A204.1 (cell line): Measurements from ENCODE around the gene LRRC74B.
"Not testable (repeated sequence)": the region's sequence is repeated elsewhere in the genome, so short reads cannot be mapped to it uniquely, and the experiment has no call there.

Experiments used
- FAIRE-seq: peaks from 2 replicates; lab custom pipeline; 2012; peaks lifted over from hg19 to GRCh38; lab: Jason Lieb, UNC

The LRRC74B gene

DNA sequence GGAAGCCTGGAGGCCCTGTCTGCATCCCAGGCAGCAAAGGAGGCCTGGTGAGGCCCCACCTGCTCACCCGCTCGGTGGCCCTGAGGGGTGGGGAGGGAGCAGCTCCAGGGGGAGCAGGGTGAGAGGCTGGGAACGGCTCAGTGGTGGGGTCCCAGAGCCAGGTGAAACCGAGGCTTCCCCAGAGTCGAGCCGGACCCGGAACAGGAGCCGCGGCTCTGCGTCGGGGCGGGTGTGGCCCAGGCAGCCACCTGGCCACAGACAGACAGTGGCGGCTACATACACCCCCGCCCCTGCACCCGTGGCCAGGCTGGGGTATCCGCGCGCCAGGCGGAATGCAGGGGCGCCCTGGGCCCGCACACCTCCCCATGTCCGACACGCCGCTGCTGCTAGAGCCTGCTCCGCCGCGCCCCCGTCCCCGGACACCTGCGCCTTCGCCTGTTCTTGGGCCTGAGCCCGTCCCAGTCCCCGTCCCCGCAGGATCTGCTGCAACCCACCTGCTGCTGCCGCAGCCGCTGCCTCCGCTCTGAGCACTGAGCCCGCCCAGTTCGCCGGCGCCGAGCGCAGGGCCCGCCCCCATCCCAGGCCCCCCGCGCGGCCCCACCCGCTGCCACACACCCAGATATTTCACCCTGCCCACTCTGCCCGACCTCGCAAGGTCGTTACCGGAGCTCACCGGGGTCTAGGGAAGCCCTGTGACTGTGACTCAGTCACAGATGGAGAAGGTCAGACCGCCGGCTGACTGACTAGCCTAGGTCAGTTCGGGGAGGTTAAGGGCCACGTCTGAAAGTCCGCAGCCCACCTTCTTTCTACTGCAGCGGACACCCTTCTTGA is 13.5 kb upstream of the LRRC74B start, which contains the start of gene SLC7A4:
SLC7A4 (minus strand) TSS at position 525 of the 831 bp plus-strand sequence. CDS start 749 bp downstream, outside the sequence.
- FAIRE-seq: no peak

DNA sequence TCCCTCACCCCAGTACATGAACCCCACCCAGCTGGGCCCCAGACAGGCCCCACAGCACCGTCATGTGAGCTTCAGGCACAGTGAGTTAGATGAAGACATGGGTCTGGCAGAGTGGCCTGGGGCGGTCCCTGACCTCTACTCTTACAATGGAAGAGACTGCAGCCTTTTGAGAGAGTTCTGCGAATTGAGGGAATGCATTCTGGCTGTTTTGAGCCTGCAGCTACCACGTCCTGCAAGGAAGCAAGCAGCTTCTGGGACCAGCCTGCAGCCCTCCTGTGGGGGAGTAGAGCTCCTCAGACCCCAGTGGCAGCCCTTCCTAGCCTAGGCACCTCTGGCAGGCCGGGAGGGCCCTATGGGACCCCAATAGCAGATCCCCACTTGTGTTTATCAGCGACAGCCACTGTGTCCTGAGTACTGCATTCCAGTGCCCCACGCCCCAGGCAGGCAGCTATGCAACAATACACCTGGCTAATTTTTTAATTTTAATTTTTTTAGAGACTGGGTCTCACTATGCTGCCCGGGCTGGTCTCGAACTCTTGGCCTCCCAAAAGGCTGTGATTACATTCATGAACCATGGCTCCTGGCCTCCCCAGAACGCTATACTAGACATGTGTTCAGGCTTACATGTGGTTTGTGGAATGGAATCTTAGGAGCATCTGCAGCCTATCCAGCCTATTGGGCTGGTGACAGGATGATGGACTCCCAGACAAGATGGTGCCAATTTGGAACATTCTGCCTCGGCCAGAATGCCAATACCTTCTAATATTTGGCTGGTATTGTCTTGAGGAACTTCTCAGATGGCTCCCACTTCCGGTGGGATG is 12.7 kb upstream of the LRRC74B start:
- no peak for FAIRE-seq

DNA sequence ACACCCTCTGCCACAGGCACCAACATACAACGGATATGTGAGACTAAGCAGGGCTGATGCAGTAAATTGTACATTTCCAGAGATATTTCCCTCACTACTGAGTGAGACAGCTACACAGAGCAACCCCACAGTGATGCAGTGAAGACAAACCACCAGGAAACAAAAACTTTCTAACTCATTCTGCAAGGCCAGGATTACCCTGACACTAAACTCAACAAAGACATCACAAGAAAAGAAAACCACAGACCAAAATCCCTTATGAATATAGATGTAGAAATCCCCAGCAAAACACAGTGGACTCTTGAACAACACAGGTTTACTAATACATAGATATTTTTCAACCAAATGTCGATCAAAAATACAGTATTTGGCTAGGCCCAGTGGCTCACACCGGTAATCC is 11.9 kb upstream of the LRRC74B start:
- no peak for FAIRE-seq

- FAIRE-seq: no peak
Observed at GRCh38 chr22:21034989-21035388, 10.8 kb upstream of the LRRC74B start.

GRCh38 chr22:21038405-21038804 is 7.3 kb upstream of the LRRC74B start:
- no peak for FAIRE-seq

- not testable (repeated sequence) for FAIRE-seq
Observed at GRCh38 chr22:21039158-21039557, 6.6 kb upstream of the LRRC74B start.

- FAIRE-seq: no peak
Observed at GRCh38 chr22:21041937-21042336, 3.8 kb upstream of the LRRC74B start.

DNA sequence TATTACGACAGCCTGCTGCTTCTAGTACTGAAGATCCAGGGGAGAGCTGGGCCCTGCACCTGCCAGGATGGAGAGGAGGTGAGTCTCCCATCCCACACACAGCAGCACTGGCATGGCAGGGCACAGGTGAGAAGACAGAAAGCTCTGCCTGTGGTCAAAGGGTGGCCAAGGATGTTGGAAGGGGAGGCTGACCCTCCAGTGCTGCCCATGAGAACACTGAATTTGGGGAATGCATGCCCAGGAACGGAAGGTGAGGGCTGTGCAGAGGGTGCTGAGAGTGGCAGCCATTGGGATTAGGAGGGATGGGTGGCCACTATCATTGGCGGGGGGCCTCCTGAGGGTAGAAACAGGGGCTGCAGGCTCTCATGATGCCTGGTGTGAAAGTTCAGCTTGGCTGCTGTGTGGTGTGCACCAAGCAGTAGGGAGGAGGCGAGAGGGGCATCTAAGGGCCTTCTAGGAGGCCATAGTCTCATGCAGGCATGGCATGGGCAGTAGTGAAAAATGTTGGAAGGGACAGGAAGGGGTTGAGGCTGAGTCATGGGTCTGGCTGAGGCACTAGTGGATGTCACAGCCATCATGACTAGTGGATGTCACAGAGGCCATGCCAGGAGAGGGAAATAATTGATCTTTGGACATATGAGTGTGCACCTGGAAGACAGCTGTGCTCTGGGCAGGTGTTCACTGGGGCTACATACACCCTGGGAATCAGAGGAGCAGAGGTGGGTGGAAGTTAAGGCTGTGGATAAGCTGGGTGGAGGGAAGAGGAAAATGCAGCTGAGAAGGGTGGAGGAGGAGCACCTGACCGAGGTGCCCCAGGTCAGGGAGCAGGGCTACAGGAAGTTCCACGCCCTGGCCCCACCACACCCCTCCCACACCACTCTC is 2.5 kb upstream of the LRRC74B start:
- no peak for FAIRE-seq

- no peak for FAIRE-seq
Observed at GRCh38 chr22:21043860-21044535, 1.7 kb upstream of the LRRC74B start.

DNA sequence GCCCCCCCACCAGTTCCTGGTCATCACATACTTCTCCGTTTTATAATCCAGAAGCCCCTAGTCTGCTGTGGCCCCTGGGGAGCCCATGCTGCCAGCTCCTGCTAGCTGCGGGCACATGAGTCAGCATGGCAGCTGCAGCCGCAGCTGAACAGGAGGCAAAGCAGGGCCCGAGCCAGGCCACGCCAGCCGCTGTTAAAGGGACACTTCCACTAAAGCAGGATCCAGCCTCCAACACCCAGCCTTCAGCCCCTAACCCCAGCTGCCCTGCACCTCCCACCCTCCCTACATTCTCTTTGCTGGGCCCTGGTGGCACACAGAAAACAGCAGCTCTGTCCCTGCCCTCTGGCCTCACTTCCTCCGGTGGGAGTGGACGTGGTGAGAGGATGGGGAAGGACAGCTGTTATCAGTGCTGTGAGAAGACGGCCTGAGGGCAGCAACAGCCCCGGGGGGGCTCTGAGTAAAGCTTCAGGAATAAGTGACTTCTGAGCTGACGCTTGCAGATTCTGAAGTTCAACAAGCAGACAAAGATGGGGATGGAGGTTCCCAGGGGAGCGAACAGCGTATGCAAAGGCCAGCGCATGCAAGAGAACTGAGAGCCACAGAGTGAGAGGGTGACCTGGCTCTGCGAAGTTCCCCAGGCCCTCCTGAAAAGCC is 688 bp upstream of the LRRC74B start:
- FAIRE-seq: no peak

DNA sequence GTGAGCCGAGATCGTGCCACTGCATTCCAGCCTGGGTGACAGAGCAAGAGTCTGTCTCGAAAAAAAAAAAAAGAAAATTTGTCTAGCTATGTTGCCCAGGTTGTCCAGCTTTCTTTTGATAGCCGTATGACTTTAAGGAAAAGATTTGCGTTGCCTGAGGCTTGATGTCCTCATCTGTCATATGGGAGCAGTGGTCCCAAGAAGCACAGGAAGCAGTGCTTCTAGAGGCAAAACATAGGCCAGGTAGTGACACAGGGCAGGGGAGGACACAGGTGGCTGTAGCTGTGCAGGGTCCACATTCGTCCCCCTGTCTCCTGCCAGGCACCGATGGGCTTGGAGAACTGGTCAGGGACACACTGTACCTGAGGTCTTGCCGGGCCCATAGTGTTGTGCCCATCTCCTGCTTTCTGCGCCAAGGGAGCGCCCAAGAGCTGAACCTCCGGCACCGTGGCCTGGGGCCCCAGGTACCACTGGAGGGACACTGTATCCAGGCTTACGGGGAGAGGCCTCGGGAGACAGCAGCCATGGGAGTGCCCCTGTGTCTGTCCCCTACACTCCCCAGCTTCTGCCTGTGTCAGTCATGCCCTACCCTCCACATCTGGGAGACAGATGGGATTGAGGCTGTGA is 1.4 kb downstream of the LRRC74B start:
- no peak for FAIRE-seq

DNA sequence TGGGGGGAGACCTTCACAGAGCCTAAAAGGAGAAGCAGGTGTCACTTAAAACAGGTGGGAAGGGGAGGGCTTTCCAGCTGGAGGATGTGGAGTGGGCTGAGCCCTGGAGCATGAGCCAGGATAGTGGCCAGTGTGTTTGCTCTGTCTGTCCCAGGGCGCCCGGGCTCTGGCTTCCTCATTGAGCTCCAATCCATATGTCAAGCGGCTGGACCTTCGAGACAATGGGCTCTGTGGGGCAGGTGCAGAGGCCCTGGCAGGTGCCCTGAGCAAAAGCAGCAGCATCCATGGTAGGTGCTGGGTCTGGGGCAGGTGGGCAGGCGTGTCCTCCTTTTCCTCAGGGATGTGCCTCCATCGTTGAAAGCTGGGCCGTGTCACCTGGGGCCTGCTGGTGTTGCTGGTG is 2.0 kb downstream of the LRRC74B start:
- no peak for FAIRE-seq

- not testable (repeated sequence) for FAIRE-seq
Observed at GRCh38 chr22:21048448-21048847, 2.7 kb downstream of the LRRC74B start.

DNA sequence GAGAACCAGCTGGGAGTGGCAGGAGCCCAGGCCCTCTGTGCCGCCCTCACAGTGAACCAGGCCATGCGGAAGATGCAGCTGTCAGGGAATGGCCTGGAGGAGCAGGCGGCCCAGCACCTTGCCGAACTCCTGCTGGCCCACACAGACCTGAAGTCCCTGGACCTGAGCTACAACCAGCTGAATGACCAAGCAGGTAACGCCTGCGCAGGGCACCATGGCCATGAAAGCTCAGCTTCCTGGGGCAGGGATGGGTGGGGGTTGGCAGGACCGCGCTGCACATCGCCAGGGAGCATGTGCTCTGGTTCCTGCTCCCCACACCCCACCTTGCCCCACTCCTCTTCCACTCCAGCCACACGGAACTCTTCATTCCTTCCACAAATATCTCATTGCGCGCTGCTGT is 3.2 kb downstream of the LRRC74B start:
- FAIRE-seq: not testable (repeated sequence)

DNA sequence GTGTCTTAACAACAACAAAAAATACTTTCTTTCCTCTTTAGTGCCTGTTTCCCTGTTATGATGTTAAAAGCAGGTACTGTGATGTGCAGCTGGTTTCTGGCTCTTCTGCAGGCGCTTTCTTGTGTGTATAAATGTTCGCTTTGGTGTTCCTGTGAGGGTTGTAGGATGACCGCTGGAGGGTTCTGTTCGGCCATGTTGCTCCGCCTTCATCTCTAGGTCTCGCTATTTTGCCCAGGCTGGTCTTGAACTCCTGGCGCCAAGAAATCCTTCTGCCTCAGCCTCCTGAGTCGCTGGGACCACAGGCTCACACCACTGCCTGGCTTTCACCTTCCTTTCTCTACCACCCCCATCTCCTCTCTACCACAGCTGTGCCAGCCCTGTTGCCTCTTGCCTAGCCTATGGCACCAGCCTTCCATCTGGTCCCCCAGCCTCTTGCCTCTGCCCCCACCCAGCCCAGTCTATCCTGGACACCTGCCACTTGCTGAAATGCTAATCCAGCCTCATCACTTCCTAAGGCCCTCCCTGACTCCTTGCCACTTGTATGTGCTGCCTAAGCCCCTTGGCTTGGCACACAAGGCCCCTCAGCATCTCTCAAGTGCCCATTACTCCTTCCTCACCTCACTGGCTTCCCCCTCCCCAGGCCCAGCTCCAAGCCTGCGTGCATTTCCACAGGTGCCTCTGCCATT is 5.5 kb downstream of the LRRC74B start:
- FAIRE-seq: no peak

DNA sequence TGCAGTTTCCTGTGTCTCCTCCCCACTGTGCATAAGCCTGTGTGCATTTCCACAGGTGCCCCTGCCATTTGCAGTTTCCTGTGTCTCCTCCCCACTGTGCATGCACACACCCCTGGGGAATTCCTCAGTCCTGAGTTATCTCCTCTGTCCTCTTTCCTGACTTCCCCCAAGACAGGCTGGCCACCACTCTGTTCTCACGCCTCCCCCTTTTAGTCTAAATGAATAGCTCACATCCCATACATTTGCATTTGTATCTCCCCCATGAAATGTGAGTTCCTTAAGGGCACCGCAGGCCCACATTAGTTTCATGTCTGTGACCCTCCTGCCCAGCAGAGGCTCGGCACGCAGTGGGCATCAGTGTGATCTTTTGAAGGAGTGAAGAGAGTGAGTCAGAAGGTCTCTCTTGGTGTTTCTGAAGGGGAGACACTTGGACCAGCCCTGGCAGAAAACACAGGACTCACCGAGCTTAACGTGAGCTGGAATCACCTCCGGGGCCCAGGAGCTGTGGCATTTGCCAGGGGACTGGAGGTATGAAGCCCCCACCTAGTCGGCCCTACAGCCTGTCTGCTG is 6.2 kb downstream of the LRRC74B start:
- no peak for FAIRE-seq

DNA sequence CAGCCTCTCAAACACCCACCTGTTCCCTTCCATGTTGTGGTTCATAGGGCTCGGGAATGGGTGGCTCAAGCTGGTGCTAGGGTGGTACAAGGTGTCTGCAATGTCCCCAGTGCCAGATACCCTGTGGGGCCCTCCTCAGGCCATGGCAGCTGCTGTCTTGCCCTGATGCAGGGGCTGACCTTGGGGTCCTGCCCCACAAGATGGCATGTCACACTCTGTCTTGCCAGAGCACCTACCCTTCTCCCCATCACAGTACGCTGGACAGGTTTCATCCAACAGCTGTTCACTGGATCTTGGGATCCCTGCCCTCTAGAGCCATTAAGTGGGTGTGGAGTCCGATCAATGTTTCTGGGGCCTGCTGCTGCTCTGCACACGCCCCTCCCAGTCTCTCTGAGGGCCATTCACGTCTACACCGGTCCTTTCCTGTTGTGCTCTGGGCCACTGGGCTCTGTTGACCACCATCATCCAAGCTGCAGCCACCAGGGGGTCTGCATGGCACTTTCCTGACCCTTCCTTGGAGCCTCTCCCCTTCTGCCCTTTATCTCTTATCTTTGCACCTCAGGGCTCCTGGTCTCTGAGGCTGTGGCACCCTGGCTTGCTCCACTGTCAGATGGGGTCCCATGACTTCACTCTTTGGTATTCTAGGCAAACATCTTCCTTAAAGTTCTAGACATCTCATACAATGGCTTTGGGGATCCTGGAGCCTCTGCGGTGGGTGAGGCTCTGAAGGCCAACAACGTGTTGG is 7.1 kb downstream of the LRRC74B start:
- FAIRE-seq: no peak

- FAIRE-seq: no peak
Observed at GRCh38 chr22:21054046-21054713, 8.4 kb downstream of the LRRC74B start.
